Neuronal stem cell (in vitro differentiated cells): ENCODE data around the gene NR5A2.

Source experiments
- DNase-seq: peaks from one replicate; pipeline ENCODE4 v3.0.0-alpha.2; 2013; ENCODE audit warnings: low spot score
- H2AFZ ChIP-seq: one replicate; pipeline ENCODE4 v1.6.1; 2013; ENCODE audit warnings: mild to moderate bottlenecking, low read length, inconsistent platforms
- H2AK5ac ChIP-seq: 2 replicates; pipeline ENCODE4 v1.6.1; 2013; ENCODE audit warnings: low read depth, mild to moderate bottlenecking, inconsistent platforms, low read length, moderate library complexity, mixed read lengths
- H2BK120ac ChIP-seq: 2 replicates; pipeline ENCODE4 v1.6.1; 2013; ENCODE audit warnings: low read depth, mild to moderate bottlenecking, inconsistent platforms, low read length, moderate library complexity, mixed read lengths
- H2BK12ac ChIP-seq: one replicate; pipeline ENCODE4 v1.6.1; 2013; ENCODE audit warnings: low read length, inconsistent platforms
- H2BK15ac ChIP-seq: 2 replicates; pipeline ENCODE4 v1.6.1; 2013; ENCODE audit warnings: mild to moderate bottlenecking, low read length, inconsistent platforms, mixed read lengths
- H2BK5ac ChIP-seq: one replicate; pipeline ENCODE4 v1.6.1; 2013; ENCODE audit warnings: inconsistent platforms, mild to moderate bottlenecking, low read length, moderate library complexity
- H3K14ac ChIP-seq: one replicate; pipeline ENCODE4 v1.6.1; 2013; ENCODE audit warnings: low read length, inconsistent platforms
- H3K18ac ChIP-seq: 2 replicates; pipeline ENCODE4 v1.6.1; 2013; ENCODE audit warnings: low read length, inconsistent platforms
- H3K23ac ChIP-seq: 2 replicates; pipeline ENCODE4 v1.6.1; 2013; ENCODE audit warnings: low read depth, mild to moderate bottlenecking, mixed read lengths, low read length, inconsistent platforms; ENCODE audit not compliant: poor library complexity
- H3K27ac ChIP-seq: replicated peaks from 3 replicates; pipeline ENCODE4 v1.5.1; 2013; ENCODE audit warnings: low read length, inconsistent platforms
- H3K27me3 ChIP-seq, 3 experiments: 2 replicates each; pipeline ENCODE4 v1.6.1; 2013; ENCODE audit warnings: low read length in 3 of 3, mild to moderate bottlenecking in 2 of 3, inconsistent platforms in 1 of 3, low read depth in 1 of 3, mixed read lengths in 1 of 3, moderate library complexity in 1 of 3; ENCODE audit not compliant: control insufficient read depth in 3 of 3, insufficient read depth in 3 of 3
- H3K36me3 ChIP-seq, 2 donors: replicated peaks in 1 of 2; 2 replicates each; pipeline ENCODE4 v1.6.1; 2013; ENCODE audit warnings: low read length in 2 of 2; ENCODE audit not compliant: control insufficient read depth in 2 of 2, insufficient read depth in 2 of 2
- H3K4ac ChIP-seq: 2 replicates; pipeline ENCODE4 v1.6.1; 2013; ENCODE audit warnings: inconsistent platforms, mild to moderate bottlenecking, low read length, moderate library complexity
- H3K4me1 ChIP-seq, 2 donors: 1 replicate in 1 of 2; 2 replicates in 1 of 2; pipeline ENCODE4 v1.6.1; 2013; ENCODE audit warnings: low read length in 2 of 2, low read depth in 1 of 2; ENCODE audit not compliant: control insufficient read depth in 2 of 2, insufficient read depth in 1 of 2
- H3K4me2 ChIP-seq: one replicate; pipeline ENCODE4 v1.6.1; 2013; ENCODE audit warnings: mild to moderate bottlenecking, low read length, inconsistent platforms; ENCODE audit not compliant: insufficient read depth, poor library complexity, severe bottlenecking
- H3K4me3 ChIP-seq, 2 donors: 2 replicates each; pipeline ENCODE4 v1.5.1; 2013; ENCODE audit warnings: low read length in 2 of 2, mild to moderate bottlenecking in 2 of 2, inconsistent platforms in 1 of 2, moderate library complexity in 1 of 2
- H3K79me1 ChIP-seq: one replicate; pipeline ENCODE4 v1.6.1; 2013; ENCODE audit warnings: low read depth, mild to moderate bottlenecking, inconsistent platforms, low read length, moderate library complexity
- H3K9ac ChIP-seq: one replicate; pipeline ENCODE4 v1.6.1; 2013; ENCODE audit warnings: mild to moderate bottlenecking, low read depth, low read length, inconsistent platforms; ENCODE audit not compliant: poor library complexity
- H3K9me3 ChIP-seq, 2 donors: replicated peaks in 1 of 2; 2 replicates each; pipeline versions ENCODE3 to v1.6.1; 2013; ENCODE audit warnings: low read length in 2 of 2, mild to moderate bottlenecking in 2 of 2, inconsistent platforms in 1 of 2, low read depth in 1 of 2, mixed read lengths in 1 of 2, moderate library complexity in 1 of 2; ENCODE audit not compliant: control insufficient read depth in 2 of 2, insufficient read depth in 1 of 2
- H4K8ac ChIP-seq: one replicate; pipeline ENCODE4 v1.6.1; 2013; ENCODE audit warnings: low read depth, mild to moderate bottlenecking, inconsistent platforms, low read length, moderate library complexity
- H4K91ac ChIP-seq: one replicate; pipeline ENCODE4 v1.6.1; 2013; ENCODE audit warnings: low read length, low read depth, mild to moderate bottlenecking, inconsistent platforms; ENCODE audit not compliant: poor library complexity
- WGBS, 2 donors: extraction: QIAGEN DNeasy Blood & Tissue Kit; methylation state at CpG; one replicate each; pipeline ENCODE4 v1.1.7; 2013; ENCODE audit warnings: missing lambda C conversion rate in 2 of 2, mixed read lengths in 1 of 2; ENCODE audit not compliant: insufficient read length in 2 of 2, insufficient replicate concordance in 1 of 2; ENCODE audit errors: extremely low coverage in 2 of 2; 5-methylcytosine and 5-hydroxymethylcytosine counted together

NR5A2 gene

GRCh38 chr1:200146100-200146499 is 118.6 kb downstream of the NR5A2 start:
- Histone ChIP-seq H4K8ac (no peak overlapping the region), H3K4me3 (no peak overlapping the region), H3K4me2 (no peak overlapping the region), H2AFZ (no peak overlapping the region), H3K18ac (no peak overlapping the region), H3K9me3 (peaks cover 0 to 7% of the 10 kb centered on the region in 2 donors), H3K4me1 (peaks cover 0 to 1% of the 10 kb centered on the region in 2 donors), H3K14ac (no peak overlapping the region), H2BK5ac (no peak overlapping the region), H3K23ac (no peak overlapping the region), H3K27me3 (no peaks in the 10 kb centered on the region), H3K4ac (no peak overlapping the region), H3K36me3 (no peaks in the 10 kb centered on the region), H3K79me1 (no peaks in the 10 kb centered on the region), H2BK120ac (no peak overlapping the region), H3K27ac (no peak overlapping the region), H3K9ac (no peak overlapping the region), H4K91ac (no peak overlapping the region), H2BK15ac (no peak overlapping the region), H2AK5ac (no peak overlapping the region), H2BK12ac (no peak overlapping the region)
- DNase-seq, result no peak
- WGBS, 2 donors, result no CpG with 5 or more reads among the region's 1 CpG

- H3K4me2 ChIP-seq, result no peak overlapping the region
- no CpG with 5 or more reads among the region's 13 CpGs for WGBS, 2 donors
- H3K4ac ChIP-seq, result no peak overlapping the region
- peak overlapping the region; percentile 97 for H3K14ac ChIP-seq
- H3K79me1 ChIP-seq, result no peaks in the 10 kb centered on the region
- no peak for DNase-seq
- H3K23ac ChIP-seq, result no peak overlapping the region
- peak overlapping the region; percentile 76 for H3K18ac ChIP-seq
- no peak overlapping the region for H2BK15ac ChIP-seq
- no peak overlapping the region for H3K27ac ChIP-seq
- H3K9me3 ChIP-seq, result peaks cover 0 to 5% of the 10 kb centered on the region in 2 donors
- H2BK12ac ChIP-seq, result no peak overlapping the region
- peak overlapping the region; percentile 22 for H2BK5ac ChIP-seq
- no peak overlapping the region for H4K8ac ChIP-seq
- no peaks in the 10 kb centered on the region for H3K36me3 ChIP-seq
- H4K91ac ChIP-seq, result no peak overlapping the region
- H2BK120ac ChIP-seq, result no peak overlapping the region
- no peak overlapping the region for H3K9ac ChIP-seq
- peaks cover 0 to 1% of the 10 kb centered on the region in 2 donors for H3K4me1 ChIP-seq
- H2AFZ ChIP-seq, result no peak overlapping the region
- H3K4me3 ChIP-seq, result no peak overlapping the region
- H3K27me3 ChIP-seq, result no peaks in the 10 kb centered on the region
- H2AK5ac ChIP-seq, result no peak overlapping the region
Observed at GRCh38 chr1:200147094-200147493, 119.6 kb downstream of the NR5A2 start.

GRCh38 chr1:200147742-200148141 is 120.2 kb downstream of the NR5A2 start:
- peaks cover 0 to 5% of the 10 kb centered on the region in 2 donors for H3K9me3 ChIP-seq

GRCh38 chr1:200150006-200150405 is 122.5 kb downstream of the NR5A2 start:
- Histone ChIP-seq H2BK12ac (no peak overlapping the region), H3K18ac (no peak overlapping the region), H3K4me2 (no peak overlapping the region), H3K23ac (no peak overlapping the region), H3K36me3 (no peaks in the 10 kb centered on the region), H4K91ac (no peak overlapping the region), H3K4me1 (peaks cover 0 to 1% of the 10 kb centered on the region in 2 donors), H3K14ac (no peak overlapping the region), H3K9ac (no peak overlapping the region), H3K27me3 (no peaks in the 10 kb centered on the region), H4K8ac (no peak overlapping the region), H3K9me3 (peaks cover 0 to 5% of the 10 kb centered on the region in 2 donors), H3K27ac (no peak overlapping the region), H3K79me1 (no peaks in the 10 kb centered on the region), H2AK5ac (no peak overlapping the region), H2BK120ac (no peak overlapping the region), H2AFZ (no peak overlapping the region), H3K4me3 (no peak overlapping the region), H2BK15ac (no peak overlapping the region), H2BK5ac (no peak overlapping the region), H3K4ac (no peak overlapping the region)
- no peak for DNase-seq

More at GRCh38 chr1:200147742-200148141, 120.2 kb downstream of the NR5A2 start:
- Histone ChIP-seq H3K23ac (peak overlapping the region; percentile 43), H2BK12ac (peak overlapping the region; percentile 16), H3K9ac (no peak overlapping the region), H3K36me3 (no peaks in the 10 kb centered on the region), H3K79me1 (no peaks in the 10 kb centered on the region), H3K18ac (peak overlapping the region; percentile 48), H3K4me1 (peaks cover 0 to 1% of the 10 kb centered on the region in 2 donors), H2BK5ac (no peak overlapping the region), H4K91ac (no peak overlapping the region), H3K4me2 (no peak overlapping the region), H2AFZ (no peak overlapping the region), H3K14ac (peak overlapping the region; percentile 71), H4K8ac (no peak overlapping the region), H2BK120ac (no peak overlapping the region), H2BK15ac (no peak overlapping the region), H3K27me3 (no peaks in the 10 kb centered on the region), H3K4ac (peak overlapping the region; percentile 66), H2AK5ac (peak overlapping the region; percentile 75), H3K27ac (no peak overlapping the region), H3K4me3 (no peak overlapping the region)
- WGBS, 2 donors, result no CpG with 5 or more reads among the region's 40 CpGs
- DNase-seq, result no peak
